Medulla oblongata (tissue), 1 donor: Measurements from ENCODE around the gene CDK2AP2.
A peak's percentile ranks its signal among the peaks of the same experiment; 100 is the strongest.
"Not testable (repeated sequence)": the region's sequence is repeated elsewhere in the genome, so short reads cannot be mapped to it uniquely, and the experiment has no call there.

Experiments
- DNase-seq: peaks from one replicate; pipeline ENCODE4 v3.0.0-alpha.2; 2015; ENCODE audit errors: extremely low spot score

CDK2AP2 gene

DNA sequence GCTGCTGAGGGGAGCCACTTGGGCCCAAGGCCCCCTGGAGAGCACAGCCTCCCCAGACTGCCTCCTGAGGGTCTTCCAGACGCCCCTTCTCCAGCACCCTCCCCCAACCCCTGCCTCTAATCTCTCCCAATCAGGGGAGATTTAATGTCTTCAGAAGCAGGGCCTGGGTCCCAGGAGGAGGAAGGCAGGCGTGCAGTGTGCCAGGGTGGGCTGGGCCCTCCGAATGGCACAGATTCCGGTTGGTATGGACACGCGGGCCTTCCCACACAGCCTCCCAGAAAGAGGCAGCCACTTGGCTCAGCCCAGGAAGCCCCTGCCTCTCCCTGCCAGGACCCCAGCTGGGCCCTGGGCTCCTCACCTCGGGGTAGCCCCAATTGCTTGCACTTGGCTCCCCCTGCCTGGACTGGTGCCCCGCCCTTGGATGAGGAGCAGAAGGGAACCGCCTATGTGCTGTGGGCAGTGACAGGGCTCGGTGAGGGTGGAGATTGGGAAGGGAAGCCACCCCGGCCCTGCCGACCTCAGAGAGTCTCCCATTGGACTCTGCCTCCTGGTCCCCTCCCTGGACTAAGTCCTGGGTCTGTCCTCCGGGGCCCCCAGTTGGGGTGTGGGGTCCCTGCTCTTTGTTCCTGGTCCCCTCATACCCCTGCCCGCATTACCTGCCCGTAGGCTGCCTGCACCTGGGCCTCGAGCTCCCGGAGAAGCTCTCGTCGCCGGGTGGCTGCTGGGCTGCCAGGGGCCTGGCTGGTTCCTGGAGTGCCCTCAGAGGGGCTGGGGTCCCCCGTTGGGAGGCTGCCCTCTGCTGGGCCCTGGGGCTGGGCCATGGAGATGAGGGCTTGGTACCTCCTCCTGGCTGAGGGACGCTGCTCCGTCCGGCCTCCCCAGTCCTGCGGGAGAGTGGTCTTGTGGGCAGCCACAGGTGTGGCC is 15.9 kb upstream of the CDK2AP2 start:
- DNase-seq = no peak

DNA sequence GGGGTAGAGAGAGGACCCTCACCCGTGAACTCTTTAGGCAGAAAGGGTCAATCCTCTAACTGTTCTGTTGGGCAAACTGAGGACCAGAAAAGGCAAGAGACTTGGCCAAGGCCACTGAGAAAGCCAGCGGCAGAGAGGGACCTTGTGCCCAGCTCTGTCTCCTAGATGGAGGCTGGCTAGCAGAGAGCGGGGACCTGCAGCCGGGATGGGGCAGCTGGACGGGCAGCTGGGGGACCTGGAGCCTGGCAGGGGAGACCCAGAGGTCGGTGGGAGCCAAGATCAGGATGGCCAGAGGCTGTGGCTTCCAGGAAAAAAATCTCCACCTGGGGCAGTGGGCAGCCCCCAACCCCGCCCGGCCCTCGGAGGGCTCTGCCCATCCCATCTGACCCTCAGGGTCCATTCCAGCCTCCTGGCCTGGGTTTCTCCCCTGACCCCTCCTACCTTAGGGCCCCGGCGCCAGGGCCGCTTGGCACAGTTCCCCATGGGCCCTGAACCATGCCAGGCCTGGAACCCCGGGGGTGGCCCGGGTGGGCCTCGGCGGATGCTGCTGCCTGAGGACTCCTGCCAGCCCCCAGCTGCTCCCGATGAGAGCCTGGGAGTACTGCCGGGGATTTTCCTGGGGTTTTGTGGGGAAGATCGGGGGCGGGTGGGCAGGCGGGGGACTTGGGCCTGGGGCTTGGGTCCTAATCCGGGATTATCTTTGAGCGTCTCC is 15.0 kb upstream of the CDK2AP2 start, which contains the start of gene CABP2:
CABP2 (minus strand) TSS at position 603 of the 712 bp plus-strand sequence; CDS start at position 483, 120 bp downstream.
- DNase-seq = no peak

DNA sequence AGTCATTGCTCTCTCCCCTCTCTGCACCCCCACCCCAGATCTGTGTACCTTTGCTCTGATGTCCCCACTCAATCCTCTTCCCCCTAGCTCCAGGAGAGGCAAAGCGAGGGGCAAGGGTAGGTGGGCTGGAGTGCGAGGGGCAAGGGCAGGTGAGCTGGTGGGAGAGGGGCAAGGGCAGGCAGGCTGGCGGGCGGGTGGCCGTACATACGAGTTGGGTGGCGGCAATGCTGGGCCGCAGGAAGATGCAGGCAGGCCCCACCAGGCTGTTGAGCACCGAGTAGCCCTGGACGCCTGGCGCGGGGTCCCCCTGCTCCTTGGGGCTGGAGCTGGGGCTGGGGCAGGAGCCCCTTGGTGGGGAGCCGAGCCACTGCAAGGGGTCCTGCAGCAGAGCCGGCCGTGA is 14.4 kb upstream of the CDK2AP2 start:
- no peak for DNase-seq

DNA sequence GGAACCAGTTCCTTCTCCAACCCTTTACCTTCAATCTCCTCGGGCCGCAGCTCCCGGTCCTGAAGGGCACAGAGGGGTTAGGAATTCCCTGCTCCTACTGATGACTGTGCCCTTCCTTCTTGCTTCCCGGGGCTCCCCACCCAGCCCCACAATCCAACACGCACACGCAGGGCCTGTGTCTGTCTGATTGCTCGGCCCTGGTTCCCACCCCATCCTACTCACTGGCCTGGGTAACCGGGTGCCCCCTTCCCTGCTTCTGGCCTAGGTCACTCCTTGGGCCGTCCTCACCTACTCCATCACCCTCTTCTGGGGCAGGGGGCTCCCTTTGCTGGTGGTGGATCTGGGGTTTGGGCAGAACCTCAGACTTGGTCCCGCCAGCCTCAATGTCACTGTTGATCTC is 14.0 kb upstream of the CDK2AP2 start:
- no peak for DNase-seq

DNA sequence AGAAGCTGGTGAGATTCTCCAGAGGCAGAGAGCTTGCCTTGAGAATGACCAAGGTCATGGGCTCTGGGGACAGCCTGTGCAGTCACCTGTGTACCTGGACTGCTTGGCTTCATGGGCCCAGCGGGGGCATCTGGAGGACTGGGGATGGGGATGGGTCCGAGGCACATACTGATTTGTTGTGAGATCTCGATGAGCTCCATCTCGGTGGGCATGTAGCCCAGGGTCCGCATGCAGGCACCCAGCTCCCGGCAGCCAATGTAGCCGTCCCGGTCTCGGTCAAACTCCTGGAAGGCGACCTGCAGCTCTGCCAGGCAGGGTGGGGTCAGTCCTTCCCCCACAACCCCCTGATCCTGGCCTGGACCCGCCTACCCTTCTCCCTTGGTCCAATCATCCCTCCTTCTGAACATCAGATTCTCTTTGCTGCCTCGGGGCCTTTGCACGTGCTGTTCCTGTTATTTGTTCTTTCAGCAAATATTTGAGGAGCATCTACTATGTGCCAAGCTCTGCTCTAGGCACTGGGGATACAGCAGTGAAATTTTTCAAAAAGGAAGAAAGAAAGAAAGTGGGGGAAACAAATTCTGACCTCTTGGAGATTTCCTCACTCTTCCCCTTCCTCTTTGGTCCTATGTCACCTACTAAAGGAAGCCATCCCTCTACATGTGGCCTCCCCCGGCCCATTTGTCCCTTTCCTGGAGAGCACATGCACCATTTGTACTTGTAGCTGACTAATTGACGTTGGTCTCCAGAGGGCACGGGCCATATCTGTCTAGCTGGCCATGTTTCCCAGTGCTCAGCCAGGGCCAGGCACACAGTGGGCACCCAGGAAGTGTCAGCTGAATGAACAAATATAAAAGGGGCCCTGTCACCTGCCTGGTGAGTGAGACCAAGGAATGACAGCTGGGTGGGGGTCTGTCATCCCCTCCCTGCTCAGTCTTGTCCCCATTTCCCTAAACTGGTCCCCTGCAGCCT is 13.2 kb upstream of the CDK2AP2 start:
- no peak for DNase-seq

DNA sequence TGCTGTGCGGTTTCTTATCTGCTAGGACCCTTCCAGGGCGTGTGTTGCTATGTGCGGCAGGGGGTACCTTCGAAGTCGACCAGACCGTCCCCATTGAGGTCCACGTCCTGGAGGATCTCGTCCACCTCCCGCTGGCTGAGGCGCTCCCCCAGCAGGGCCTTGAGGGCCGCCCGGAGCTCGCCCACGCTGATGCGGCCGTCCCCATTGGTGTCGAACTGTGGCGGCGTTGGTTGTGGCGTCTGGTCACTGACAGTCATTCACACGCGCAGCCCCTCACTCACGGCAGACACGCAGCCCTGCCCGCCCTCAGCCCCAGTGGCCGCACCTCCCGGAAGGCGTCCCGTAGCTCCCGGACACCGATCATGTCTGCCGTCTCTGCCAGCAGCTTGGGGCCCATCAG is 11.8 kb upstream of the CDK2AP2 start:
- DNase-seq = no peak

DNA sequence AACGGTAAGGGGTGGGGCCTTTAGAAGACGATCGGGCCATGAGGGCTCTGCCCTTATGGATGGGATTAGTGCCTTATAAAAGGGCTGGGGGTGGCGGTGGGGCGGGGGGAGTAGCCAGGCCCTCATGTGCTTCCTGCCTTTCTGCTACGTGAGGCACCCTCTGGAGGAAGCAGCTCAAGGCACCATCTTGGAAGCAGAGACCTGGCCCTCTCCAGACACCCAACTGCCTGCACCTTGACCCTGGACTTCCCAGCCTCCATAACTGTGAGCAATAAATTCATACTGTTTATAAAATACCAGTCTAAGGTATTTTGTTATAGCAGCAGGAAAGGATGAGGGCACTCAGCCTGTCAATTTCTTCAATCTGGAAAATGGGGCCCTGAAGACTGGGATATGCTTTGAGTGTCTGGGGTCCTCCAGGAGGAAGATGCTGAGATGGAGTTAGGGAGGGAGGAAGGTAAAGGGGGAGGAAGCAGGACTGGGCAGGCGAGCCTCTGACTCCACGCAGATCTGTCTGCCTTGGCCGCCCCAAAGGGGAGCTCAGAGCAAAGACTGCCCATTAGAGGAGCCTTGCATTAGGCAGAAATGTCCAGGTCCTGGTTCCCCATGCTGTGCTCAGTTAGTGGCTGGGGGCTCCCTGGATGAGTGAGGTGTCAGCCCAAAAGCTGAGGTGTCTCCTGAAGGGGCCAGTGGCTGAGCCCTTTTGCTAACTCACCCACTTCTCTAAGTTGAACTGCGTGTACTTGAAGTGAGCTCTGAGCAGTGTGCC is 10.0 kb upstream of the CDK2AP2 start:
- DNase-seq = no peak

DNA sequence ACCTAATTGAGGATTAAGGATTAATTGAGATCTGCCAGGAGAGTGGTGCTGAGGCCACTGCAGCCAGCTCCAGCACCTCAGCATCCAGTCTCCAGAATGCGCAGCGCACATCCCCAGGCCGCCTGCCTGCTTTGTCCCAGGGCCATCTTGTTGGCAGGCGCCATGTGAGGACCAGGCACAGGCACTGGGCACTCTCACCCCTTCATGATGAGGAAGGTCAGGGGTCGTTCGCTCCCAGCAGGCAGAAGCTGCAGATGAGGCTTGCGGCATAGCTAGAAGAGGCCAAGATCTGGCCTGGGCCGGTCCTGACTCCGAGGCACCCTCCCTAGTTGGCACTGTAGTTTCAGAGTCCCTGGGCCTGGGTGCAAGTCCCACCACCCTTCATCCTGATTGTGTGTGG is 8.8 kb upstream of the CDK2AP2 start:
- DNase-seq = no peak

DNA sequence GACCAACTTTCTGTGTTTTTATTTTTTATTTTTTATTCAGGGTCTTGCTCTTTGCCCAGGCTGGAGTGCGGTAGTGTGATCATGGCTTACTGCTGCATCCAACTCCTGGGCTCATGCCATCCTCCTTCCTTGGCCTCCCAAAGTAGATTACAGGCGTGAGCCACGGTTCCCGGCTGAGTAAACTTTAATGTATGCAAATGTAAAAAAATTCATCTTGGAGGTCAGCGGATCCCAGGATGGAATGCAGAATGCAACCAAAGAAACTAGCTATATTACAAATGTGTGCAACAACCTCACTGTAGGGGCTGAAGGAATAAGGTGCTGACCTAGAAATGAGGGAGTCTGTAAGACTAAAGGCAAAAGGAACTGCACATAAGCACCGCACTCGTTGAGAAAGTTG is 6.2 kb upstream of the CDK2AP2 start:
- no peak for DNase-seq

DNA sequence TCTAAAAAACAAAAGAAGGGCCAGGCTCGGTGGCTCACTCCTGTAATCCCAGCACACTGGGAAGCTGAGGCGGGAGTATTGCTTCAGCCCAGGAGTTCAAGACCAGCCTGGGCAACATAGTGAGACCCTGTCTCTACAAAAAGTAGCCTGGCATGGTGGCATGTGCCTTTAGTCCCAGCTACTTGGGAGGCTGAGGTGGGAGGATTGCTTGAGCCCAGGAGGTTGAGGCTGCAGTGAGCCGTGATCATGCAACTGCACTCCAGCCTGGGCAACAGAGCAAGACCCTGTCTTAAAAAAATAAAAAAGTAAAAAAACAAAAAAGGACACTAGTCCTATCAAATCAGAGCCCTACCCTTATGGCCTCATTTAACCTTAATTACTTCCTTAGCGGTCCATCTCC is 3.6 kb upstream of the CDK2AP2 start:
- not testable (repeated sequence) for DNase-seq

DNA sequence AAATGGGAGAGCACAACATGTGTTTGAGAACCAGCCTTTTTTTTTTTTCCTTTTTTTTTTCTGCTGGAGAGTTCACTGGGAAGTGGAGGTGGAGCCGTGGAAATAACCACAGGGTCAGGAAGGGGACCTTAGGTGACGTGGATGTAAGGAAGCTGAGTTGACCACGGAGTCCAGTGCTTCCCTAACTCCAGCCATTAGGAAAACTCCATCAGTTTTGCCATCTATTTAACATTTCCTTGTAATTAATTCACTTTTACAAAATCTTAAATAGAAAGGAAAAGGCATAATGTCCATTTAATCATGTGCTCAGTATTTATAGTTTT is 2.0 kb upstream of the CDK2AP2 start:
- no peak for DNase-seq

DNA sequence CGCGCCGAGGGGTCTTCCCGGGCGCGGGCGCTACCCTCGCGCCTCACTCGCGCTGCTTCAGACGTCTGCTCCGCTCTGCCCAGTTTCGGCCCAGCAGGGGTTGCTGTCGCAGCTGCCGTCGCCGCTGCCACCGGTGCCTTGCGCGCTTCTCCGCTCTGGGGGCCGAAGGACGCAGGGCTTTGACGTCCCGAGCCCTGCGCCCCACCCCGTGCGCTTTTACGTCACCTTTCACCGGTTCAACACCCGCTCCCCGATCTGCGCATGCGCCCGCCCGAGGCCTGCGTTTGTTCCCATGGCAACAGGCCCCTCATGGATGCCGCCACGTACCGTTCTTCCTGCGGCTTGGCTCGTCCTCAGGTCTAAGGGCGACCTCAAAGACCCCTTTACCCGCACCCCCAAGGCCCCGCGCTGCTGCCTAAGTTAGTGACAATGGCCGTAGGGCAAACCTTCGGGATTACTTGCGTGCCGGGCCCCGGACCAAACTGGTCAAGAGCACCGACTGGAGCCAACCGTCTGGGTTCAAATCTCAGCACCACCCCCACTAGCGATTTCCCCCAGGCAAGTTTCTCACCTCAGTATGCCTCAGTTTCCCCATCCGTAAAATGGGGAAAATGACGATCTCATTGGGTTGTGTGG is 642 bp upstream of the CDK2AP2 start:
- DNase-seq = peak; percentile 97

DNA sequence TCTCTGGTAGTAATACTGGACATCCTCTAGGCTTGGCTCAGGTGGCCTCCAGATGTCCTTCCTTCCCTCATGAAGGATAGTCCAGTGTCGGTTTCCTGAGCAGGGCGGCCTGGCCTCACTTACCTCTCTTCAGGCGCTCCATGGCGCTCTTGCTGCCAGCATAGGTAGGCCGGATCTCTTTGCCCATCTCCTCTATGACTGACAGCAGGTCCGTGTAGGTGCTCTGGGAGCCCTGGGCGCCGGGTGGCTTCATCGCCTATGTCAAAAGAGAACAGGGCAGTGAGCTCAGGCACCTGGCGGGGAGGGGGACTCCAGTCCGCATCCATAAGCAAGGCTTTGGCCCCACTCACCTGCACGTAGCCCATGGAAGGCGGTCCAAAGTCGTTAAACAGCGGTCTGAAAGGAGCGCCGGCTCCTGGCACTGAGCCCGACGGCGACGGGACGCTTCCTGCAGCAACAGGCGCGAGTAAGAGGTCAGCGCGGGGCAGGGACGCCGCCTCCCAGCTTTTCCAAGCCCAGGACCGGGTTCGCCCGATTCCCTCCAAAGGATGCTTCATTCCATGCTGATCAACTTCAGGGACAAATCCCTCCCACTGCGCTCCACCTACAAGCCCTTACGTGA is 609 bp downstream of the CDK2AP2 start:
- DNase-seq = peak; percentile 41

DNA sequence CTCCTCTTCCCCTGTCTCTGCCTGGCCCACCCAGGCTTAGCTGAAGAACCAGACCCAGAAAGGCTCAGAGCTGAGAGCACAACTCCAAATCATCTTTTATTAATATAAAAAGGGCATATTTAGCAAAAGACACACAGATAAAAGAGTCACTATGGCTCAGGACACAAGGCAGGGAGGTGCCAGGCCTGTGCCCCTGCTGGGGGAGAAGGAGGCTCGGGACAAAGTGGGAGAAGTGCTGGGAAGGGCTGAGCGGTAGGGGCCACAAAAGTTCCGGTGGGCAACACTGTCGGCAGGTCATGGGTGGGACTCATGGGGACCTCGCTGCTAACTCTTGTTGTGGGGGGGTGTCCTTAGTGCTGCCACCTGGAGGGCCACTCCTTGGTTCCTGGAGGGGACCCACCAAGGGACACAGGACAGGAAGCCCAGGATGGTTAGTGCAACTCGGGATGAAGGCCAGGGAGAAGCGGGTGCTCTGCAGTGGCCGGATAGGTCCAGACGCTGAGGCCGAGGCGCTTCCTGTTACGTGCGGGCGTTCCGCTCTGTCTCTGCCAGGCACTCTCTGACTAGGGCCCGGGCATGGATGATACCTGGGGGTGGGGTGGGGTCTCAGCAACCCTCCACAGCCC is 1.4 kb downstream of the CDK2AP2 start:
- peak; percentile 4 for DNase-seq

DNA sequence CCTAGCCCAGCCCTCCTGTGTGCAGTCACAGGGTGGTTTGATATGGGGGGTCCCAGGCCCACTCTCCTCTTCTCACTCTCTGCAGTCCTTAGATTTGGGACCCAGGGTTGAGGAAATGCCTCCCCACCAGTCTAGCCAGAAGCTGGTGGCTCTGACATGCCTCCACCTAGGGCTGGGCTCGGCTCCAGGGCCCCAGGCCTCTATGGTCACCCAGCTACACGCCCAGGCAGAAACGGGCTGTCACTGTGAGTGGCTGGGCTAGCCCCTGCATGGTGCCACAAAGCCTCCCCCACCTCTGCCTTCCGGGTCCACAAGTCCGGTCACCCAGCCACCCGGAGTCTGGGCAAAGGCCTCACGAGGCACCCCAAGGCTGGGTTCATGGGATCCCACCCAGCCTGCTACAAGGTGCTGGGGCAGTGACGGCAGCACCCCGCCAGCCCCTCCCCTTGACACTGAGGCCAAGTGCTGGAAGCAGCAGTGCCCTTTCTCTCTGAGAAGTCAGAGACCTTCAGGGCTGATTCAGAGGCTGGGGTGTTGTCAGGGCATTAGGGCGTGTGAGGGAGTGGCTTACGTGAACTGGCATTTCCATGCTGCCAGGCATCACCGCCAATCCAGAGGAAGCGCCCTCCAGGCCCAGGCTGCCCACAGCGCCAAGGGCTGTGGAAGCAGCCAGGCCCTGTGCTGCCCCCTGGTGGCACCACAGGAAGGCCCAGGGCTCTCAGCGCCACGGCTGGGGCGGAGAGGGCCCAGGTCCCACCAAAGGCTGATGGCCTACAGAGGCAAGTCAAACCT is 2.2 kb downstream of the CDK2AP2 start:
- DNase-seq = peak; percentile 92

DNA sequence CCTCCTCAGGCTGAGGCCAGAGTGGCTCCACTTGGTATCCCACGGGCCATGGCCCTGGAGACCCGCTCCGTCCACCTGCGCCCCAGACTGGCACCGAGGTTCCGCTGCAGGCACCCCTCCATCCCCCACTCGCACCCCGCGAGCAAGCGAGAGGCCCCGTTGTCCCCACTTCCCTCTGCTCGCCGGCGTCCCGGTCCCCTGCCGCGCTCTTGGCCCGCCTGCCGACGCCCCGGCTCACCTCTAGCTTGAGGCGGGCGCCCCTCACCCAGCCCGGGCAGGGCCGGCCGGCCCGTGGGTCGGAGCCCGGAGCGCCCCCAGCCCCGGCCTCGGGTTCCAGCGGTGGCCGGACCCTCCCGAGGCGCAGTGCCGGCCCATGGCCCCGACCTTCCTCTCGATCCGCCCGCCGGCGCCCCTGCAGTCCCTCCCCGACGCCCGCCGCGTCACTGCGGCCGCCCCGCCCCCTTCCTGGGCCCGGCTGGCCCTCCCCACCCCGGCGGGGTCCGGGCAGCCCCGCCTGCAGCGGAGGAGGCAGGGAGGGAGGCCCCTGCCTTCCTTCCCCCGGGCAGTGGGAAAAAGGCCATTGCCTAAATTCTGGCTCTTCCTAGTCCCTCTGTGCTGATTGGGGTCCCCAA is 2.9 kb downstream of the CDK2AP2 start, which contains the start of gene PITPNM1:
PITPNM1 (minus strand) TSS at position 414 of the 632 bp plus-strand sequence. CDS start 1,183 bp downstream, outside the sequence.
- DNase-seq = peak; percentile 61

DNA sequence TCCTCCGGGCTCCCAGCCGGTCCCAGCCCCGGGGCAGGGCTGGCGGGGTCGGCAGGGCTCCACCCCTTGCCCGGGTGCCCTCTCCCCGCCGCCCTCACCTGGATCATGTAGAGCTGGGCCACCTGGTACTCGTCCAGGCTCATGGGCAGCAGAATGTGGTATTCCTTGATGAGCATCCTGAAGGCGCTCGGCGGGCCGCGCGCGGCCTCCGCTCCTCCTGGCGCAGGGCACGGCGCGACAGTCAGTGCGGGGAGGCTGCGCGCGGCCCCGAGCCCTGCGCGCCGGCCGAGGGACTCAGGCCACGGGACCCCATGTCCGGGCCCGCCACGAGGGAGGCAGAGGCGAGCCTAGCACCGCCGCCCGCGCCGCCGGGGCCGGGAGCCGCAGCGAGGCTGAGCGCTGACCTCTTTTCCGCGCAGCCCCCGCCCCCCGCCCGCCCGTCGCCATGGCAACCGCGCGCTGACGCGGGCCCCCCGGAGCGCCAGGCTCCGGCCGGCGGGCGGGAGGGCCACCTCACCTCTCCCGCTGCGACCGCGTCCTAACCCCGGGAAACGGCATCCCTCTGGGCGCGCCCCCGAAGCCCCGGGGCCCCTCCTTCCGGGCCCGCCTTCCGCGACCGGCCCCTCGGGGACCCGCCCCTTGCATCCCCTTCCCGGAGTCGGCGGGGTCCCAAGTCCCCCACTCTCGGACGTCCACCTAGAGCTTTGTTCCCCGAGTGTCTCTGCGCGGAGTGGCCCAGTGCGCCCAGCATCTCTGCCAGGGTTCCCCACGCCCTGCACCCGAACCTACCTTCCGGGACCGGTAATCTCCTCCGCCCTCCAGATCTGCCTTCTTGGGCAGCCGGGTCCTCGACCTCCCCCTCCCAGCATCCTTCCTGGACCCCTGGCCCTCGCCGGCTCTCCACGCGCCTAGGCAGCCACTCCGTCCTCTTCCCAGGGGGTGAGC is 3.7 kb downstream of the CDK2AP2 start:
- no peak for DNase-seq
